A673 (cell line): ENCODE data around the gene VAV1.

ENCODE experiments used
- EZH2 ChIP-seq: fragments of 200-600 bp; sonication (generic); IDR thresholded peaks from 2 replicates; pipeline ENCODE4 v1.6.1; 2017; ENCODE audit warnings: borderline replicate concordance, low read depth, mild to moderate bottlenecking, mixed read lengths, antibody characterized with exemption, low read length; ENCODE audit not compliant: poor library complexity, severe bottlenecking
- TF ChIP-seq, protein P1 (sequence below): fragments of 300-800, 200-600 bp; sonication (generic); conservative IDR thresholded peaks from 2 replicates; pipeline ENCODE4 v1.5.1; 2017; ENCODE audit warnings: low read depth, mild to moderate bottlenecking, antibody characterized with exemption, low read length, moderate library complexity, mixed read lengths

DNA sequence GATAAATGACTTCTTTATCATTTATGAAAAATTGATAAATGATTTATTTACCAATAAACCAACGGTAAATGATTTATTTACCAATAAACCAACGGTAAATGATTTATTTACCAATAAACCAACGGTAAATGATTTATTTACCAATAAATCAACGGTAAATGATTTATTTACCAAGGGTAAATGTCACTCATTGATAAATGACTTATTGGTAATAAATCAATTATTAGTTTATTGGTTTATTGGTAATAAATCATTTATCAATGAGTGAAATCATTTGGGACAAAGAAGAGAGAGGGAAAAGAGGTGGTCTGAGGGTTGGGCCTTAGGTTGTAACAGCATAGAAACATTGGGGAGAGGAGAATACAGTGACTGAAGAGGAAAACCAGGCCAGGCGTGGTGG is 21.5 kb downstream of the VAV1 start:
- TF ChIP-seq, protein P1, sequence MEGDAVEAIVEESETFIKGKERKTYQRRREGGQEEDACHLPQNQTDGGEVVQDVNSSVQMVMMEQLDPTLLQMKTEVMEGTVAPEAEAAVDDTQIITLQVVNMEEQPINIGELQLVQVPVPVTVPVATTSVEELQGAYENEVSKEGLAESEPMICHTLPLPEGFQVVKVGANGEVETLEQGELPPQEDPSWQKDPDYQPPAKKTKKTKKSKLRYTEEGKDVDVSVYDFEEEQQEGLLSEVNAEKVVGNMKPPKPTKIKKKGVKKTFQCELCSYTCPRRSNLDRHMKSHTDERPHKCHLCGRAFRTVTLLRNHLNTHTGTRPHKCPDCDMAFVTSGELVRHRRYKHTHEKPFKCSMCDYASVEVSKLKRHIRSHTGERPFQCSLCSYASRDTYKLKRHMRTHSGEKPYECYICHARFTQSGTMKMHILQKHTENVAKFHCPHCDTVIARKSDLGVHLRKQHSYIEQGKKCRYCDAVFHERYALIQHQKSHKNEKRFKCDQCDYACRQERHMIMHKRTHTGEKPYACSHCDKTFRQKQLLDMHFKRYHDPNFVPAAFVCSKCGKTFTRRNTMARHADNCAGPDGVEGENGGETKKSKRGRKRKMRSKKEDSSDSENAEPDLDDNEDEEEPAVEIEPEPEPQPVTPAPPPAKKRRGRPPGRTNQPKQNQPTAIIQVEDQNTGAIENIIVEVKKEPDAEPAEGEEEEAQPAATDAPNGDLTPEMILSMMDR = no peak
- no peak for TF ChIP-seq EZH2
